PFSK-1 (cell line): ENCODE data around the gene DIAPH2.

Source experiments
- FOXP2 ChIP-seq: optimal IDR thresholded peaks from 2 replicates; pipeline ENCODE3; 2011; ENCODE audit warnings: borderline replicate concordance, control low read depth, inconsistent platforms; ENCODE audit not compliant: insufficient read depth; ENCODE audit errors: extremely low read length, extremely low read depth
- POLR2AphosphoS5 ChIP-seq: IDR thresholded peaks from 2 replicates; pipeline ENCODE4 v1.6.1; 2012; ENCODE audit warnings: low read depth, mild to moderate bottlenecking, control low read depth, low read length, moderate library complexity
- SIN3A ChIP-seq: IDR thresholded peaks from 2 replicates; pipeline ENCODE4 v1.6.1; 2012; ENCODE audit warnings: mild to moderate bottlenecking, low read length, moderate library complexity, borderline replicate concordance; ENCODE audit not compliant: insufficient read depth
- TAF1 ChIP-seq: IDR thresholded peaks from 2 replicates; pipeline ENCODE4 v1.6.1; 2012; ENCODE audit warnings: low read length, control low read depth, borderline replicate concordance; ENCODE audit not compliant: insufficient read depth
- TF ChIP-seq, protein P1 (sequence below), 2 experiments: IDR thresholded peaks; 2 replicates each; pipeline versions ENCODE4 v1.6.1 to v1.8.0; 2011 to 2012; ENCODE audit warnings: low read depth in 2 of 2, low read length in 2 of 2, control low read depth in 1 of 2, inconsistent platforms in 1 of 2, mild to moderate bottlenecking in 1 of 2, moderate library complexity in 1 of 2; ENCODE audit not compliant: insufficient read depth in 1 of 2

DNA sequence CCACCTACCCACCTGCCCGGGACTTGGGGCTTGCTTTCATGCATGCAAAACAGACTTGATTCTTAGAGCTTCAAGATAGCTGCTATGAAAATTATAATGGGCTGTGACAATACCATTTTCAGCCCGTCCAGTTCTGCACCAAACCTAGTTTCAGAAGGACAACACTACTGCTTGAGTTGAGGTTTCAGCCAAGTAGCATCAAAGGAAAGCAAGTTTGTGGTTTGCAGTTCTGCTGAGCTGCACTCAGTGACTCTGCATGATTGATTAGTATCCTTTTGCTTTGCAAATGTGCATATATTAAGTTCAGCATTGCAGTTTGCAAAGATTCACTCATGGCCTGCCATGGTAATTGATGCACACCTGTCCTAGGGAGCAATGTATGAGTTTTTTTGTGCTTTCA lies 641.8 kb downstream of the DIAPH2 start:
- no peak for TF ChIP-seq SIN3A
- TF ChIP-seq TAF1, result no peak
- TF ChIP-seq POLR2AphosphoS5, result no peak
- TF ChIP-seq, protein P1, sequence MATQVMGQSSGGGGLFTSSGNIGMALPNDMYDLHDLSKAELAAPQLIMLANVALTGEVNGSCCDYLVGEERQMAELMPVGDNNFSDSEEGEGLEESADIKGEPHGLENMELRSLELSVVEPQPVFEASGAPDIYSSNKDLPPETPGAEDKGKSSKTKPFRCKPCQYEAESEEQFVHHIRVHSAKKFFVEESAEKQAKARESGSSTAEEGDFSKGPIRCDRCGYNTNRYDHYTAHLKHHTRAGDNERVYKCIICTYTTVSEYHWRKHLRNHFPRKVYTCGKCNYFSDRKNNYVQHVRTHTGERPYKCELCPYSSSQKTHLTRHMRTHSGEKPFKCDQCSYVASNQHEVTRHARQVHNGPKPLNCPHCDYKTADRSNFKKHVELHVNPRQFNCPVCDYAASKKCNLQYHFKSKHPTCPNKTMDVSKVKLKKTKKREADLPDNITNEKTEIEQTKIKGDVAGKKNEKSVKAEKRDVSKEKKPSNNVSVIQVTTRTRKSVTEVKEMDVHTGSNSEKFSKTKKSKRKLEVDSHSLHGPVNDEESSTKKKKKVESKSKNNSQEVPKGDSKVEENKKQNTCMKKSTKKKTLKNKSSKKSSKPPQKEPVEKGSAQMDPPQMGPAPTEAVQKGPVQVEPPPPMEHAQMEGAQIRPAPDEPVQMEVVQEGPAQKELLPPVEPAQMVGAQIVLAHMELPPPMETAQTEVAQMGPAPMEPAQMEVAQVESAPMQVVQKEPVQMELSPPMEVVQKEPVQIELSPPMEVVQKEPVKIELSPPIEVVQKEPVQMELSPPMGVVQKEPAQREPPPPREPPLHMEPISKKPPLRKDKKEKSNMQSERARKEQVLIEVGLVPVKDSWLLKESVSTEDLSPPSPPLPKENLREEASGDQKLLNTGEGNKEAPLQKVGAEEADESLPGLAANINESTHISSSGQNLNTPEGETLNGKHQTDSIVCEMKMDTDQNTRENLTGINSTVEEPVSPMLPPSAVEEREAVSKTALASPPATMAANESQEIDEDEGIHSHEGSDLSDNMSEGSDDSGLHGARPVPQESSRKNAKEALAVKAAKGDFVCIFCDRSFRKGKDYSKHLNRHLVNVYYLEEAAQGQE (IDR thresholded peaks at IDR 0.05; ENCODE audit: insufficient read depth in 1 of 2, low read depth in 2 of 2, low read length in 2 of 2), result no peak
- TF ChIP-seq FOXP2, result no peak
